Liver (tissue), 9 donors: Measurements from ENCODE around the gene PEAK1. TPM values are rescaled to one million over a fixed set of nuclear protein-coding genes. Genes with fewer than 3 reads are reported as not detected.
"Not testable (repeated sequence)": the region's sequence is repeated elsewhere in the genome, so short reads cannot be mapped to it uniquely, and the experiment has no call there.

ENCODE experiments used
- DNase-seq: peaks from one replicate; pipeline ENCODE4 v3.0.0-alpha.2; 2017; ENCODE audit warnings: low spot score
- H3K27ac ChIP-seq, 2 donors: one replicate each; pipeline ENCODE4 v1.7.0; 2013; ENCODE audit warnings: inconsistent platforms in 2 of 2, low read length in 2 of 2, control low read depth in 1 of 2, low read depth in 1 of 2, mild to moderate bottlenecking in 1 of 2
- H3K27me3 ChIP-seq, 4 donors: one replicate each; pipeline versions ENCODE4 v1.6.1 to v1.7.0; 2013; ENCODE audit warnings: low read length in 3 of 4, inconsistent platforms in 1 of 4, mild to moderate bottlenecking in 1 of 4, moderate library complexity in 1 of 4; ENCODE audit not compliant: control insufficient read depth in 4 of 4, insufficient read depth in 4 of 4
- H3K36me3 ChIP-seq, 4 donors: one replicate each; pipeline versions ENCODE4 v1.6.1 to v1.7.0; 2013; ENCODE audit warnings: low read length in 3 of 4, mild to moderate bottlenecking in 3 of 4, low read depth in 1 of 4, moderate library complexity in 1 of 4; ENCODE audit not compliant: control insufficient read depth in 4 of 4, insufficient read depth in 3 of 4
- H3K4me1 ChIP-seq, 4 donors: one replicate each; pipeline versions ENCODE4 v1.6.1 to v1.7.0; 2013; ENCODE audit warnings: low read length in 3 of 4, mild to moderate bottlenecking in 3 of 4, moderate library complexity in 1 of 4; ENCODE audit not compliant: control insufficient read depth in 4 of 4, insufficient read depth in 4 of 4
- H3K4me3 ChIP-seq, 3 donors: one replicate each; pipeline versions ENCODE4 v1.6.1 to v1.7.0; 2013; ENCODE audit warnings: low read length in 3 of 3, control low read depth in 1 of 3, low read depth in 1 of 3, mild to moderate bottlenecking in 1 of 3
- H3K9ac ChIP-seq, 2 donors: one replicate each; pipeline ENCODE4 v1.7.0; 2013; ENCODE audit warnings: low read length in 2 of 2, mild to moderate bottlenecking in 2 of 2, moderate library complexity in 2 of 2, control low read depth in 1 of 2, low read depth in 1 of 2
- H3K9me3 ChIP-seq, 4 donors: one replicate each; pipeline versions ENCODE4 v1.6.1 to v1.7.0; 2013; ENCODE audit warnings: low read length in 3 of 4; ENCODE audit not compliant: control insufficient read depth in 4 of 4
- EGR1 ChIP-seq, 2 donors: IDR thresholded peaks; 2 replicates each; pipeline ENCODE4 v1.6.1; 2016 to 2018; ENCODE audit warnings: antibody characterized with exemption in 2 of 2, low read depth in 2 of 2
- FOXA1 ChIP-seq: IDR thresholded peaks from 2 replicates; pipeline ENCODE4 v1.6.1; 2016; ENCODE audit warnings: antibody characterized with exemption
- GABPA ChIP-seq, 2 donors: IDR thresholded peaks in 1 of 2; conservative IDR thresholded peaks in 1 of 2; 2 replicates each; pipeline ENCODE4 v1.6.1; 2016; ENCODE audit warnings: antibody characterized with exemption in 2 of 2, mild to moderate bottlenecking in 1 of 2, moderate library complexity in 1 of 2
- HNF4A ChIP-seq, 2 donors: conservative IDR thresholded peaks; 2 replicates each; pipeline ENCODE4 v1.6.1; 2016; ENCODE audit warnings: antibody characterized with exemption in 2 of 2, mild to moderate bottlenecking in 2 of 2
- HNF4G ChIP-seq: IDR thresholded peaks from 2 replicates; pipeline ENCODE4 v1.6.1; 2016; ENCODE audit warnings: antibody characterized with exemption
- JUND ChIP-seq, 2 donors: IDR thresholded peaks; 2 replicates each; pipeline ENCODE4 v1.6.1; 2016; ENCODE audit warnings: antibody characterized with exemption in 2 of 2
- NR2F2 ChIP-seq: IDR thresholded peaks from 2 replicates; pipeline ENCODE4 v1.6.1; 2016; ENCODE audit warnings: antibody characterized with exemption
- RAD21 ChIP-seq, 2 donors: IDR thresholded peaks; 2 replicates each; pipeline ENCODE4 v1.6.1; 2016; ENCODE audit warnings: antibody characterized with exemption in 2 of 2, mild to moderate bottlenecking in 2 of 2
- RXRA ChIP-seq, 2 donors: IDR thresholded peaks; 2 replicates each; pipeline ENCODE4 v1.6.1; 2017 to 2018; ENCODE audit warnings: antibody characterized with exemption in 2 of 2, mild to moderate bottlenecking in 1 of 2
- SP1 ChIP-seq: IDR thresholded peaks from 2 replicates; pipeline ENCODE4 v1.6.1; 2018; ENCODE audit warnings: antibody characterized with exemption, mild to moderate bottlenecking
- TAF1 ChIP-seq: conservative IDR thresholded peaks from 2 replicates; pipeline ENCODE4 v1.6.1; 2016; ENCODE audit warnings: antibody characterized with exemption, mild to moderate bottlenecking
- YY1 ChIP-seq: IDR thresholded peaks from 2 replicates; pipeline ENCODE4 v1.6.1; 2016; ENCODE audit warnings: antibody characterized with exemption, mild to moderate bottlenecking
- WGBS: extraction: QIAGEN DNeasy Blood & Tissue Kit; methylation state at CpG from one replicate; pipeline ENCODE4 v1.1.7; 2013; 5-methylcytosine and 5-hydroxymethylcytosine counted together
- polyA plus RNA-seq, 2 donors: library from polyadenylated mRNA; stranded (reverse) in 1 of 2; unstranded in 1 of 2; fragments of 200-250 nt in 1 of 2; fragments of >200 nt in 1 of 2; fragmentation: Nextera tagmentation in 1 of 2; extraction: Ambion mirVana in 1 of 2; gene quantifications; one replicate each; pipeline versions ENCODE4 v1.2.1 to v1.2.3, GENCODE V29; 2013 to 2015
- total RNA-seq, 2 donors: library from RNA; depleted of rRNA; stranded (reverse); fragments of >200 nt; gene quantifications; one replicate each; pipeline ENCODE4 v1.2.3, GENCODE V29; 2014
- TF ChIP-seq, protein P1 (sequence below): IDR thresholded peaks from 2 replicates; pipeline ENCODE4 v1.6.1; 2016; ENCODE audit warnings: antibody characterized with exemption, mild to moderate bottlenecking
- TF ChIP-seq, protein P2 (sequence below): IDR thresholded peaks from 2 replicates; pipeline ENCODE4 v1.6.1; 2016; ENCODE audit warnings: antibody characterized with exemption
- TF ChIP-seq, protein P3 (sequence below): IDR thresholded peaks from 2 replicates; pipeline ENCODE4 v1.6.1; 2016; ENCODE audit warnings: antibody characterized with exemption
- donor health status: healthy.
- donor health status: healthy.
- donor health status: healthy.
- donor health status: healthy.
- donor health status: healthy.

PEAK1 gene
- total and polyA plus RNA-seq, 4 donors: 1.8 to 14.9 (median 5.8) TPM

DNA sequence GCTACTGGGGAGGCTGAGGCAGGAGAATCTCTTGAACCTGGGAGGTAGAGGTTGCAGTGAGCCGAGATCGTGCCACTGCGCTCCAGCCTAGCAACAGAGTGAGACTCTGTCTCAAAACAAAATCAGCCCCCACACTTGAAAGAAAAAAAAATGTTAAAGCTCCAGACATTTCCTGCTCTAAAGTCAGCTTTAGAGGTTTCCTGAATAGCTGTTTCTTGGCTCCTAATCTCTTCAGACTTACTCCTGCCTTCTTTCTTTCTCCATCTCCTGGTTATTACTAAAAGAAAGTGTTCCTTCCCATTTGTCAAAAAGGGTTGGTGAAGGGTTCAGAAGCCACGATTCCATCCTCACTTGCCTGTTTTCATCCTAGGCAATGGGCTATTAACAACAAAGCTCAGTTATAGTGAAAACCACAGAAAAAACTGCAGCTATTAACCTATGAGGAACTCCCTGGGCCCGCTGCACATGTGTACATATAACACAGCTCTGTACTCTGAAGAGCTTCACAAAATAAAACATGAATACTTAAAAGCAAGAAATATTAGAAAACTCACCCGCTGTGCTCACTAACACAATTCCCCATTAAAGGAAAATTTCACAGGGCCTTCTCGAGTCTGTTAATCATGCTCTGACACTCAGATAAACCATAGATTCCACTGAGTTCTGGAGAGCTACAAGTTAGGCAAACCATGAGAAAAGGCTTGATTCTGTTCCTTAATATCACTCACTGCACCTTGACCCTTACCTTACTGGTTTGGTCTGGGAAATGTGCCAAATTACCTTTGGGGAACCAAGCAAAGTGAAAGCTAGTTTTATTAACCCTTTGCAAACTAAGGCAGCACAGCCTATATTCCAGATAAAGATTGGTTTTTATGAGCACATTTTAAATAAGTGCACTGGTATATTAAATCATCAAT, 259.1 kb downstream of the PEAK1 start:
- no peak overlapping the region for H3K27ac ChIP-seq

DNA sequence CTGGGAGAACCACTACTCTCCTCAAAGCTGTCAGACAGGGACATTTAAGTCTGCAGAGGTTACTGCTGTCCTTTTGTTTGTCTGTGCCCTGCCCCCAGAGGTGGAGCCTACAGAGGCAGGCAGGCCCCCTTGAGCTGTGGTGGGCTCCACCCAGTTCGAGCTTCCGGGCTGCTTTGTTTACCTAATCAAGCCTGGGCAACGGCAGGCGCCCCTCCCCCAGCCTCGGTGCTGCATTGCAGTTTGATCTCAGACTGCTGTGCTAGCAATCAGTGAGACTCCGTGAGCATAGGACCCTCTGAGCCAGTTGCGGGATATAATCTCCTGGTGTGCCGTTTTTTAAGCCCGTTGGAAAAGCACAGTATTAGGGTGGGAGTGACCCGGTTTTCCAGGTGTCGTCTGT, 263.9 kb downstream of the PEAK1 start:
- not testable (repeated sequence) for H3K4me3 ChIP-seq, H3K9me3 ChIP-seq, H3K36me3 ChIP-seq, H3K9ac ChIP-seq, H3K27ac ChIP-seq, DNase-seq, H3K4me1 ChIP-seq, H3K27me3 ChIP-seq
- 82% methylated on average over 11 of the region's 11 CpGs for WGBS

More for the DNA sequence above, 259.1 kb downstream of the PEAK1 start:
- 36% methylated on average over 7 of the region's 7 CpGs for WGBS
- Histone ChIP-seq H3K4me1 (peaks cover 3 to 15% (median 10%) of the 10 kb centered on the region in 4 donors), H3K36me3 (peaks cover 1 to 5% (median 4%) of the 10 kb centered on the region in 4 donors), H3K9ac (no peak overlapping the region), H3K9me3 (no peaks in the 10 kb centered on the region), H3K27me3 (no peaks in the 10 kb centered on the region), H3K4me3 (no peak overlapping the region)
- TF ChIP-seq GABPA (IDR thresholded peaks at IDR 0.05 in 1 of 2, conservative IDR thresholded peaks at IDR 0.05 in 1 of 2): no peak
- TF ChIP-seq HNF4A (conservative IDR thresholded peaks at IDR 0.05): peak; percentile 78 to 81
- TF ChIP-seq JUND (IDR thresholded peaks at IDR 0.05): peak; percentile 28 to 47
- no peak for TF ChIP-seq EGR1 (IDR thresholded peaks at IDR 0.05; ENCODE audit: low read depth in 2 of 2)
- TF ChIP-seq, protein P1, sequence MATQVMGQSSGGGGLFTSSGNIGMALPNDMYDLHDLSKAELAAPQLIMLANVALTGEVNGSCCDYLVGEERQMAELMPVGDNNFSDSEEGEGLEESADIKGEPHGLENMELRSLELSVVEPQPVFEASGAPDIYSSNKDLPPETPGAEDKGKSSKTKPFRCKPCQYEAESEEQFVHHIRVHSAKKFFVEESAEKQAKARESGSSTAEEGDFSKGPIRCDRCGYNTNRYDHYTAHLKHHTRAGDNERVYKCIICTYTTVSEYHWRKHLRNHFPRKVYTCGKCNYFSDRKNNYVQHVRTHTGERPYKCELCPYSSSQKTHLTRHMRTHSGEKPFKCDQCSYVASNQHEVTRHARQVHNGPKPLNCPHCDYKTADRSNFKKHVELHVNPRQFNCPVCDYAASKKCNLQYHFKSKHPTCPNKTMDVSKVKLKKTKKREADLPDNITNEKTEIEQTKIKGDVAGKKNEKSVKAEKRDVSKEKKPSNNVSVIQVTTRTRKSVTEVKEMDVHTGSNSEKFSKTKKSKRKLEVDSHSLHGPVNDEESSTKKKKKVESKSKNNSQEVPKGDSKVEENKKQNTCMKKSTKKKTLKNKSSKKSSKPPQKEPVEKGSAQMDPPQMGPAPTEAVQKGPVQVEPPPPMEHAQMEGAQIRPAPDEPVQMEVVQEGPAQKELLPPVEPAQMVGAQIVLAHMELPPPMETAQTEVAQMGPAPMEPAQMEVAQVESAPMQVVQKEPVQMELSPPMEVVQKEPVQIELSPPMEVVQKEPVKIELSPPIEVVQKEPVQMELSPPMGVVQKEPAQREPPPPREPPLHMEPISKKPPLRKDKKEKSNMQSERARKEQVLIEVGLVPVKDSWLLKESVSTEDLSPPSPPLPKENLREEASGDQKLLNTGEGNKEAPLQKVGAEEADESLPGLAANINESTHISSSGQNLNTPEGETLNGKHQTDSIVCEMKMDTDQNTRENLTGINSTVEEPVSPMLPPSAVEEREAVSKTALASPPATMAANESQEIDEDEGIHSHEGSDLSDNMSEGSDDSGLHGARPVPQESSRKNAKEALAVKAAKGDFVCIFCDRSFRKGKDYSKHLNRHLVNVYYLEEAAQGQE: peak; percentile 37
- peak; percentile 50 for TF ChIP-seq HNF4G
- TF ChIP-seq RAD21 (IDR thresholded peaks at IDR 0.05): peak in 1 of 2 donors; percentile 25
- peak; percentile 82 for TF ChIP-seq SP1
- no peak for TF ChIP-seq YY1
- peak; percentile 48 to 65 for TF ChIP-seq RXRA (IDR thresholded peaks at IDR 0.05)
- DNase-seq: no peak

DNA sequence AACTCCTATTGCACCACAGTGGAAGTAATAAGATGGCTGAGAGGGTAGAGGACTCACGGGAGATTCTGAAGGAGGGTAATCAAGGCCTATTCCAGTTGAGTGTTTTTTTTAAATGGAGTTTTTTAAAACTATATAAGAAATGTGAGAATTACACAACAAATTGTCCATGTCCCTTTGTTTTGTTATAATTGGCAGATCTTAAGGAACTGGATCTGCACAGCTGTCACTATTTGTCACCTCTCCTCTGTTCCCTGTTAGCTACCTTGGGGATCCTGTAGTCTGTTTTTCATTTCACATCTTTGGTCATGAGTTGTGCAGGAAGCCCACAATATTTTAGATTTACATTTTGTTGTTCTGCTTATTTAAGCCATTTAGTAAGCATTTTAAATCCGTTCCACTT, 271.7 kb downstream of the PEAK1 start:
- no peak for TF ChIP-seq SP1
- TF ChIP-seq NR2F2: no peak
- TF ChIP-seq, protein P2, sequence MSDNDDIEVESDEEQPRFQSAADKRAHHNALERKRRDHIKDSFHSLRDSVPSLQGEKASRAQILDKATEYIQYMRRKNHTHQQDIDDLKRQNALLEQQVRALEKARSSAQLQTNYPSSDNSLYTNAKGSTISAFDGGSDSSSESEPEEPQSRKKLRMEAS: no peak
- TF ChIP-seq HNF4A (conservative IDR thresholded peaks at IDR 0.05): no peak
- no peak for TF ChIP-seq YY1
- no peak for TF ChIP-seq HNF4G
- TF ChIP-seq, protein P3, sequence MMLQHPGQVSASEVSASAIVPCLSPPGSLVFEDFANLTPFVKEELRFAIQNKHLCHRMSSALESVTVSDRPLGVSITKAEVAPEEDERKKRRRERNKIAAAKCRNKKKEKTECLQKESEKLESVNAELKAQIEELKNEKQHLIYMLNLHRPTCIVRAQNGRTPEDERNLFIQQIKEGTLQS: no peak
- TF ChIP-seq FOXA1: no peak
- TF ChIP-seq TAF1: no peak
- 96% methylated on average over 2 of the region's 2 CpGs for WGBS
- no peak for DNase-seq
- no peak overlapping the region for H3K27ac ChIP-seq
- H3K36me3 ChIP-seq: peaks cover 0 to 3% (median 0%) of the 10 kb centered on the region in 4 donors
- H3K4me1 ChIP-seq: no peaks in the 10 kb centered on the region
- H3K27me3 ChIP-seq: no peaks in the 10 kb centered on the region
- no peaks in the 10 kb centered on the region for H3K9me3 ChIP-seq
- no peak overlapping the region for H3K9ac ChIP-seq
- no peak overlapping the region for H3K4me3 ChIP-seq
